Thymus (tissue), 14 donors: ENCODE results near the gene SPRN. TPM values are rescaled to one million over a fixed set of nuclear protein-coding genes. Genes with fewer than 3 reads are reported as not detected.
"Not testable (repeated sequence)": the region's sequence is repeated elsewhere in the genome, so short reads cannot be mapped to it uniquely, and the experiment has no call there.

Experiments
- DNase-seq, 9 donors: peaks; one replicate each; pipeline ENCODE4 v3.0.0-alpha.2; 2013; ENCODE audit warnings: low spot score in 9 of 9, low read depth in 6 of 9, missing footprints in 1 of 9
- H3K27ac ChIP-seq, 2 donors: one replicate each; pipeline ENCODE4 v1.5.1; 2013; ENCODE audit warnings: control low read depth in 1 of 2, low read depth in 1 of 2, low read length in 1 of 2, mild to moderate bottlenecking in 1 of 2, moderate library complexity in 1 of 2
- H3K27me3 ChIP-seq, 2 donors: one replicate each; pipeline ENCODE4 v1.5.1; 2013; ENCODE audit warnings: low read length in 1 of 2; ENCODE audit not compliant: control insufficient read depth in 2 of 2, insufficient read depth in 1 of 2
- H3K36me3 ChIP-seq, 2 donors: one replicate each; pipeline ENCODE4 v1.5.1; 2013; ENCODE audit warnings: low read length in 1 of 2, mild to moderate bottlenecking in 1 of 2, moderate library complexity in 1 of 2; ENCODE audit not compliant: control insufficient read depth in 2 of 2, insufficient read depth in 2 of 2
- H3K4me1 ChIP-seq, 2 donors: one replicate each; pipeline ENCODE4 v1.5.1; 2013; ENCODE audit warnings: low read length in 2 of 2; ENCODE audit not compliant: control insufficient read depth in 2 of 2, insufficient read depth in 2 of 2
- H3K4me3 ChIP-seq, 2 donors: one replicate each; pipeline ENCODE4 v1.5.1; 2013; ENCODE audit warnings: low read length in 2 of 2, control low read depth in 1 of 2, mild to moderate bottlenecking in 1 of 2
- H3K9me3 ChIP-seq, 2 donors: one replicate each; pipeline ENCODE4 v1.5.1; 2013; ENCODE audit warnings: low read length in 1 of 2, mild to moderate bottlenecking in 1 of 2; ENCODE audit not compliant: control insufficient read depth in 2 of 2, insufficient read depth in 1 of 2
- WGBS: extraction: QIAGEN DNeasy Blood & Tissue Kit; methylation state at CpG from one replicate; pipeline ENCODE4 v1.1.7; 2013; 5-methylcytosine and 5-hydroxymethylcytosine counted together
- long read RNA-seq, 10 donors: transcript quantifications; one replicate each; lab custom pipeline, GENCODE V29; 2026
- polyA plus RNA-seq: library from polyadenylated mRNA; stranded (reverse); fragments of 200-250 nt; gene quantifications from one replicate; pipeline ENCODE4 v1.2.3, GENCODE V29; 2013
- total RNA-seq: library from RNA; stranded (reverse); fragments of 120-200 nt; gene quantifications from one replicate; pipeline ENCODE4 v1.2.4, GENCODE V29; 2013
- donor health status: healthy.

SPRN gene
- 0.05 TPM for total RNA-seq
- 0.46 TPM for polyA plus RNA-seq
- long read RNA-seq, donor 1, result 0 reads
- long read RNA-seq, donor 2, result 0 reads
- long read RNA-seq, donor 3, result 0 reads
- long read RNA-seq, donor 4, result 0 reads
- long read RNA-seq, donor 5, result 0 reads
- long read RNA-seq, donor 6, result 0 reads
- long read RNA-seq, donor 7, result 0 reads
- long read RNA-seq, donor 8, result 0 reads
- long read RNA-seq, donor 9, partial matches to known transcripts, result 39 of 39 reads
- long read RNA-seq, donor 9, other reads (novel, unspliced or antisense), result 0 of 39 reads
- long read RNA-seq, donor 10, result 0 reads

GRCh38 chr10:133424601-133425000 lies at the start of gene SPRN:
Gene SPRN, minus strand, starts transcription at chr10:133424625. Its CDS starts 944 bp downstream, at chr10:133423681.
- WGBS, result 23% methylated on average over 15 of the region's 37 CpGs
- peaks cover 5 to 13% of the 10 kb centered on the region in 2 donors for H3K36me3 ChIP-seq
- DNase-seq, H3K4me1 ChIP-seq, H3K27ac ChIP-seq, H3K9me3 ChIP-seq: not testable (repeated sequence)
- peaks cover 16 to 27% of the 10 kb centered on the region in 2 donors for H3K27me3 ChIP-seq
- H3K4me3 ChIP-seq, result peak within 1 kb of the TSS in 1 of 2 donors; percentile 15

- H3K27me3 ChIP-seq, result no peaks in the 10 kb centered on the region
- no peak overlapping the region for H3K27ac ChIP-seq
- H3K4me1 ChIP-seq, result peaks cover 10 to 19% of the 10 kb centered on the region in 2 donors
- no peaks in the 10 kb centered on the region for H3K9me3 ChIP-seq
- no peak for DNase-seq
- H3K4me3 ChIP-seq, result no peak overlapping the region
- WGBS, result 89% methylated on average over 2 of the region's 2 CpGs
- no peaks in the 10 kb centered on the region for H3K36me3 ChIP-seq
Observed at GRCh38 chr10:133474027-133474426, 49.6 kb upstream of the SPRN start.

GRCh38 chr10:133473270-133473669 lies 48.8 kb upstream of the SPRN start:
- Histone ChIP-seq H3K4me3 (no peak overlapping the region), H3K9me3 (no peaks in the 10 kb centered on the region), H3K27ac (no peak overlapping the region), H3K4me1 (peaks cover 10 to 19% of the 10 kb centered on the region in 2 donors), H3K27me3 (no peaks in the 10 kb centered on the region), H3K36me3 (no peaks in the 10 kb centered on the region)
- no peak for DNase-seq
- WGBS, result 78% methylated on average over 4 of the region's 4 CpGs

GRCh38 chr10:133471300-133472109 lies 47.1 kb upstream of the SPRN start:
- DNase-seq, result no peak
- H3K9me3 ChIP-seq, result no peaks in the 10 kb centered on the region

GRCh38 chr10:133469205-133469604 lies 44.8 kb upstream of the SPRN start:
- DNase-seq, H3K36me3 ChIP-seq: not testable (repeated sequence)
- WGBS, result 82% methylated on average over 3 of the region's 3 CpGs

More at GRCh38 chr10:133471300-133472109, 47.1 kb upstream of the SPRN start:
- 88% methylated on average over 7 of the region's 7 CpGs for WGBS
- Histone ChIP-seq H3K27me3 (no peaks in the 10 kb centered on the region), H3K4me3 (no peak overlapping the region), H3K36me3 (no peaks in the 10 kb centered on the region), H3K4me1 (peaks cover 10 to 18% of the 10 kb centered on the region in 2 donors), H3K27ac (no peak overlapping the region)

GRCh38 chr10:133467286-133467911 lies 43.0 kb upstream of the SPRN start:
- Histone ChIP-seq H3K27me3 (peaks cover 0 to 4% of the 10 kb centered on the region in 2 donors), H3K4me1 (no peaks in the 10 kb centered on the region), H3K27ac (no peak overlapping the region), H3K9me3 (no peaks in the 10 kb centered on the region), H3K4me3 (no peak overlapping the region), H3K36me3 (no peaks in the 10 kb centered on the region)
- WGBS, result 96% methylated on average over 17 of the region's 17 CpGs
- DNase-seq, result no peak

More at GRCh38 chr10:133469205-133469604, 44.8 kb upstream of the SPRN start:
- H3K27me3 ChIP-seq, H3K4me3 ChIP-seq, H3K9me3 ChIP-seq, H3K27ac ChIP-seq, H3K4me1 ChIP-seq: not testable (repeated sequence)

GRCh38 chr10:133466683-133467275 lies 42.4 kb upstream of the SPRN start:
- Histone ChIP-seq H3K27ac (no peak overlapping the region), H3K9me3 (no peaks in the 10 kb centered on the region), H3K36me3 (no peaks in the 10 kb centered on the region), H3K27me3 (peaks cover 0 to 4% of the 10 kb centered on the region in 2 donors), H3K4me1 (no peaks in the 10 kb centered on the region), H3K4me3 (no peak overlapping the region)
- no peak for DNase-seq
- WGBS, result 94% methylated on average over 7 of the region's 7 CpGs

- H3K27me3 ChIP-seq, result peaks cover 0 to 4% of the 10 kb centered on the region in 2 donors
- no peak overlapping the region for H3K27ac ChIP-seq
- no peaks in the 10 kb centered on the region for H3K36me3 ChIP-seq
- DNase-seq, result no peak
- H3K9me3 ChIP-seq, result no peaks in the 10 kb centered on the region
- 94% methylated on average over 7 of the region's 7 CpGs for WGBS
- H3K4me3 ChIP-seq, result no peak overlapping the region
- H3K4me1 ChIP-seq, result no peaks in the 10 kb centered on the region
Observed at GRCh38 chr10:133465950-133466474, 41.6 kb upstream of the SPRN start.
